ENCODE results near the gene KRT6C.

The KRT6C gene

DNA sequence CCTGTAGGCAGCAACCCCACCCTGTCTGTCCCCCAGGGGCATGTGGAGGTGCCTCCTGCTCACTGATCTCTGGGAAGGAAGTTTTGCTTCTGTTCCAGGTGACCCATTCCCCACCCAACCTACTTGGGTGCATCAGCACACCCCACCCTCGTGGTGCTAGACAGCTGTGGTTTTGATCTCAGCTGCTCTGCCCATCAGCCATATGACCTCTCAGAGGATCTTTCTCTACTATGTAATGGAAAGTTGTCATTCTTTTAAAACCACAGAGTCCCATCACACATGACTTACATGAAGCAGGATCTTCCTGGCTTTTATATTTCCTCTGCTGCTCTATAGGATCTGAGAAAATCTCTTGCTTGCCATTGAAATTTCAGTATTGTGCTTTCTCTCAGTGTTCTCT is 53.9 kb downstream of the KRT6C start:
- TF ChIP-seq, protein P1, sequence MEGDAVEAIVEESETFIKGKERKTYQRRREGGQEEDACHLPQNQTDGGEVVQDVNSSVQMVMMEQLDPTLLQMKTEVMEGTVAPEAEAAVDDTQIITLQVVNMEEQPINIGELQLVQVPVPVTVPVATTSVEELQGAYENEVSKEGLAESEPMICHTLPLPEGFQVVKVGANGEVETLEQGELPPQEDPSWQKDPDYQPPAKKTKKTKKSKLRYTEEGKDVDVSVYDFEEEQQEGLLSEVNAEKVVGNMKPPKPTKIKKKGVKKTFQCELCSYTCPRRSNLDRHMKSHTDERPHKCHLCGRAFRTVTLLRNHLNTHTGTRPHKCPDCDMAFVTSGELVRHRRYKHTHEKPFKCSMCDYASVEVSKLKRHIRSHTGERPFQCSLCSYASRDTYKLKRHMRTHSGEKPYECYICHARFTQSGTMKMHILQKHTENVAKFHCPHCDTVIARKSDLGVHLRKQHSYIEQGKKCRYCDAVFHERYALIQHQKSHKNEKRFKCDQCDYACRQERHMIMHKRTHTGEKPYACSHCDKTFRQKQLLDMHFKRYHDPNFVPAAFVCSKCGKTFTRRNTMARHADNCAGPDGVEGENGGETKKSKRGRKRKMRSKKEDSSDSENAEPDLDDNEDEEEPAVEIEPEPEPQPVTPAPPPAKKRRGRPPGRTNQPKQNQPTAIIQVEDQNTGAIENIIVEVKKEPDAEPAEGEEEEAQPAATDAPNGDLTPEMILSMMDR (IDR thresholded peaks at IDR 0.05; ENCODE audit: control insufficient read depth, insufficient read depth, low read depth, low read length, missing control alignments) = no peak
- DNase-seq (ENCODE audit: low read depth) = no peak
- no peak overlapping the region for H3K4me3 ChIP-seq (ENCODE audit: control insufficient read depth, low read depth, low read length)

DNA sequence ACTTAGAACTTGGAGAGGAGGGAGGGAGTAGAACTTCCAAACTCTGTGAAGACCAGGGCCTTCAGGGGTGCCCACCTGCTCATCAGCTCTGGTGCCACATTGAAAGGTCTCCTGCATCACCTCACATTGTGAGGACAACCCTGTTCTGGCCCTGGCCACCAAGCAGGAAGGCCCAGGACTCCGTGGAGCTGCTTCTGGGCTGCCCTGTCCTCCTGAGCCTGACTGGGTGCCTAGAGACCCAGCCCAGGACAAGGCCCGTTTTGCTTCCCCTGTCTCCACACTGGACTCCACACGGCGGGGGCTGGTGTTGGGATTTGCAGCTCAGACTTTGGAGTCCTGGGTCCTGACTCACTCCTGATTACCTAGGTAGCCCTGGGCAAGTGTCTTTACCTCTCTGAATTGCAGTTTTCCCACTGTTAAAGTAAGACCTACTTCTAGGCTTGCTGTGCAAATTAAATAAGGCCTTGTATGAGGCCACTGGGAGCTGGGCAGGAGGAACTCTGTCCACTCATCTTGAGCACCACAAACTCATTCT is 55.0 kb downstream of the KRT6C start:
- TF ChIP-seq, protein P1 (IDR thresholded peaks at IDR 0.05; ENCODE audit: control insufficient read depth, insufficient read depth, low read depth, low read length, missing control alignments) = no peak
- no peak for DNase-seq (ENCODE audit: low read depth)
- no peak overlapping the region for H3K4me3 ChIP-seq (ENCODE audit: control insufficient read depth, low read depth, low read length)
